Liver (tissue), 9 donors: Measurements from ENCODE around the gene GRB14. TPM values are rescaled to one million over a fixed set of nuclear protein-coding genes. Genes with fewer than 3 reads are reported as not detected.
A peak's percentile ranks its signal among the peaks of the same experiment; 100 is the strongest.

Experiments used
- DNase-seq: peaks from one replicate; pipeline ENCODE4 v3.0.0-alpha.2; 2017; ENCODE audit warnings: low spot score
- H3K27ac ChIP-seq, 2 donors: one replicate each; pipeline ENCODE4 v1.7.0; 2013; ENCODE audit warnings: inconsistent platforms in 2 of 2, low read length in 2 of 2, control low read depth in 1 of 2, low read depth in 1 of 2, mild to moderate bottlenecking in 1 of 2
- H3K27me3 ChIP-seq, 4 donors: one replicate each; pipeline versions ENCODE4 v1.6.1 to v1.7.0; 2013; ENCODE audit warnings: low read length in 3 of 4, inconsistent platforms in 1 of 4, mild to moderate bottlenecking in 1 of 4, moderate library complexity in 1 of 4; ENCODE audit not compliant: control insufficient read depth in 4 of 4, insufficient read depth in 4 of 4
- H3K36me3 ChIP-seq, 4 donors: one replicate each; pipeline versions ENCODE4 v1.6.1 to v1.7.0; 2013; ENCODE audit warnings: low read length in 3 of 4, mild to moderate bottlenecking in 3 of 4, low read depth in 1 of 4, moderate library complexity in 1 of 4; ENCODE audit not compliant: control insufficient read depth in 4 of 4, insufficient read depth in 3 of 4
- H3K4me1 ChIP-seq, 4 donors: one replicate each; pipeline versions ENCODE4 v1.6.1 to v1.7.0; 2013; ENCODE audit warnings: low read length in 3 of 4, mild to moderate bottlenecking in 3 of 4, moderate library complexity in 1 of 4; ENCODE audit not compliant: control insufficient read depth in 4 of 4, insufficient read depth in 4 of 4
- H3K4me3 ChIP-seq, 3 donors: one replicate each; pipeline versions ENCODE4 v1.6.1 to v1.7.0; 2013; ENCODE audit warnings: low read length in 3 of 3, control low read depth in 1 of 3, low read depth in 1 of 3, mild to moderate bottlenecking in 1 of 3
- H3K9ac ChIP-seq, 2 donors: one replicate each; pipeline ENCODE4 v1.7.0; 2013; ENCODE audit warnings: low read length in 2 of 2, mild to moderate bottlenecking in 2 of 2, moderate library complexity in 2 of 2, control low read depth in 1 of 2, low read depth in 1 of 2
- H3K9me3 ChIP-seq, 4 donors: one replicate each; pipeline versions ENCODE4 v1.6.1 to v1.7.0; 2013; ENCODE audit warnings: low read length in 3 of 4; ENCODE audit not compliant: control insufficient read depth in 4 of 4
- CTCF ChIP-seq: fragments of 150-350 bp; IDR thresholded peaks from 2 replicates; pipeline ENCODE4 v1.5.1; 2017; ENCODE audit warnings: improper control_type of control experiment, low read depth, low read length; ENCODE audit not compliant: missing input control
- EGR1 ChIP-seq, 2 donors: IDR thresholded peaks; 2 replicates each; pipeline ENCODE4 v1.6.1; 2016 to 2018; ENCODE audit warnings: antibody characterized with exemption in 2 of 2, low read depth in 2 of 2
- FOXA2 ChIP-seq: IDR thresholded peaks from 2 replicates; pipeline ENCODE4 v1.6.1; 2016; ENCODE audit warnings: antibody characterized with exemption
- GABPA ChIP-seq, 2 donors: IDR thresholded peaks in 1 of 2; conservative IDR thresholded peaks in 1 of 2; 2 replicates each; pipeline ENCODE4 v1.6.1; 2016; ENCODE audit warnings: antibody characterized with exemption in 2 of 2, mild to moderate bottlenecking in 1 of 2, moderate library complexity in 1 of 2
- HNF4A ChIP-seq, 2 donors: conservative IDR thresholded peaks; 2 replicates each; pipeline ENCODE4 v1.6.1; 2016; ENCODE audit warnings: antibody characterized with exemption in 2 of 2, mild to moderate bottlenecking in 2 of 2
- NR2F2 ChIP-seq: IDR thresholded peaks from 2 replicates; pipeline ENCODE4 v1.6.1; 2016; ENCODE audit warnings: antibody characterized with exemption
- RAD21 ChIP-seq, 2 donors: IDR thresholded peaks; 2 replicates each; pipeline ENCODE4 v1.6.1; 2016; ENCODE audit warnings: antibody characterized with exemption in 2 of 2, mild to moderate bottlenecking in 2 of 2
- REST ChIP-seq: IDR thresholded peaks from 2 replicates; pipeline ENCODE4 v1.6.1; 2016; ENCODE audit warnings: antibody characterized with exemption, mild to moderate bottlenecking
- RXRA ChIP-seq, 2 donors: IDR thresholded peaks; 2 replicates each; pipeline ENCODE4 v1.6.1; 2017 to 2018; ENCODE audit warnings: antibody characterized with exemption in 2 of 2, mild to moderate bottlenecking in 1 of 2
- SP1 ChIP-seq: IDR thresholded peaks from 2 replicates; pipeline ENCODE4 v1.6.1; 2018; ENCODE audit warnings: antibody characterized with exemption, mild to moderate bottlenecking
- YY1 ChIP-seq: IDR thresholded peaks from 2 replicates; pipeline ENCODE4 v1.6.1; 2016; ENCODE audit warnings: antibody characterized with exemption, mild to moderate bottlenecking
- WGBS: extraction: QIAGEN DNeasy Blood & Tissue Kit; methylation state at CpG from one replicate; pipeline ENCODE4 v1.1.7; 2013; 5-methylcytosine and 5-hydroxymethylcytosine counted together
- polyA plus RNA-seq, 2 donors: library from polyadenylated mRNA; stranded (reverse) in 1 of 2; unstranded in 1 of 2; fragments of 200-250 nt in 1 of 2; fragments of >200 nt in 1 of 2; fragmentation: Nextera tagmentation in 1 of 2; extraction: Ambion mirVana in 1 of 2; gene quantifications; one replicate each; pipeline versions ENCODE4 v1.2.1 to v1.2.3, GENCODE V29; 2013 to 2015
- total RNA-seq, 2 donors: library from RNA; depleted of rRNA; stranded (reverse); fragments of >200 nt; gene quantifications; one replicate each; pipeline ENCODE4 v1.2.3, GENCODE V29; 2014
- TF ChIP-seq, protein P1 (sequence below): IDR thresholded peaks from 2 replicates; pipeline ENCODE4 v1.6.1; 2016; ENCODE audit warnings: antibody characterized with exemption
- donor health status: healthy.
- donor health status: healthy.
- donor health status: healthy.
- donor health status: healthy.
- donor health status: healthy.

GRB14 gene
- total and polyA plus RNA-seq, 4 donors = 1.0 to 119 (median 33.0) TPM

GRCh38 chr2:164567335-164567989, 53.8 kb downstream of the GRB14 start:
- TF ChIP-seq YY1 (peak; percentile 36), EGR1 (IDR thresholded peaks at IDR 0.05; ENCODE audit: low read depth in 2 of 2) (no peak), RAD21 (IDR thresholded peaks at IDR 0.05) (peak in 1 of 2 donors; percentile 11), FOXA2 (peak; percentile 40), HNF4A (conservative IDR thresholded peaks at IDR 0.05) (peak; percentile 57 to 65), GABPA (IDR thresholded peaks at IDR 0.05 in 1 of 2, conservative IDR thresholded peaks at IDR 0.05 in 1 of 2) (no peak), SP1 (peak; percentile 53), NR2F2 (peak; percentile 69), CTCF (no peak), RXRA (IDR thresholded peaks at IDR 0.05) (peak; percentile 49)
- TF ChIP-seq, protein P1, sequence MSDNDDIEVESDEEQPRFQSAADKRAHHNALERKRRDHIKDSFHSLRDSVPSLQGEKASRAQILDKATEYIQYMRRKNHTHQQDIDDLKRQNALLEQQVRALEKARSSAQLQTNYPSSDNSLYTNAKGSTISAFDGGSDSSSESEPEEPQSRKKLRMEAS = peak; percentile 18

DNA sequence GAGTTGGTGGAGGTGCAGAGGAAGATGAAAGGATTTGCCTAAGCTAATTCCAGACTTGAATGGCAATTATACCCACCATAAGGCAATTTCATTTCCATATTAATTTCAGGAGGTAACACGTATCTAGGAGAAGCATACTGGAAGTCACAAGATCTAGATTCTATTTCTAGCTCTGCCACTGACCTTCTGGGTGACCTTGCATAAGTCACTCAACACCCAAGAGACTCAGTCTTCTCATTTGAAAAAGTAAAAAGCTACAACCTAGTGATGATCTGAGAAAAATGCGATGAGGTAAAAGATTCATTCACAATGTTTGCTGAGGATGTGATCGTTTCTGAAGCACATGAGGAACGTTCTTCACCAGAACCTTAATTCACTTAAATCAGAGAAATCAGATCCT, 55.9 kb downstream of the GRB14 start:
- no peak for DNase-seq
- Histone ChIP-seq H3K4me1 (peaks cover 6 to 45% (median 30%) of the 10 kb centered on the region in 4 donors), H3K9me3 (no peaks in the 10 kb centered on the region), H3K9ac (no peak overlapping the region), H3K27me3 (no peaks in the 10 kb centered on the region), H3K4me3 (no peak overlapping the region), H3K36me3 (no peaks in the 10 kb centered on the region), H3K27ac (no peak overlapping the region)
- TF ChIP-seq YY1 = no peak
- TF ChIP-seq RAD21 (IDR thresholded peaks at IDR 0.05) = no peak
- TF ChIP-seq EGR1 (IDR thresholded peaks at IDR 0.05; ENCODE audit: low read depth in 2 of 2) = no peak
- no peak for TF ChIP-seq REST
- TF ChIP-seq GABPA (IDR thresholded peaks at IDR 0.05 in 1 of 2, conservative IDR thresholded peaks at IDR 0.05 in 1 of 2) = no peak
- 64% methylated on average over 4 of the region's 4 CpGs for WGBS

More at GRCh38 chr2:164567335-164567989, 53.8 kb downstream of the GRB14 start:
- Histone ChIP-seq H3K4me3 (peak overlapping the region; percentile 66 to 88 (median 79)), H3K9me3 (no peaks in the 10 kb centered on the region), H3K4me1 (peaks cover 3 to 46% (median 28%) of the 10 kb centered on the region in 4 donors), H3K36me3 (no peaks in the 10 kb centered on the region), H3K27me3 (no peaks in the 10 kb centered on the region), H3K9ac (peak overlapping the region; percentile 48 to 98), H3K27ac (peak overlapping the region; percentile 57 to 76)
- WGBS = 33% methylated on average over 3 of the region's 3 CpGs
- DNase-seq = no peak
